Measurements from ENCODE around the gene ANTKMT.

DNA sequence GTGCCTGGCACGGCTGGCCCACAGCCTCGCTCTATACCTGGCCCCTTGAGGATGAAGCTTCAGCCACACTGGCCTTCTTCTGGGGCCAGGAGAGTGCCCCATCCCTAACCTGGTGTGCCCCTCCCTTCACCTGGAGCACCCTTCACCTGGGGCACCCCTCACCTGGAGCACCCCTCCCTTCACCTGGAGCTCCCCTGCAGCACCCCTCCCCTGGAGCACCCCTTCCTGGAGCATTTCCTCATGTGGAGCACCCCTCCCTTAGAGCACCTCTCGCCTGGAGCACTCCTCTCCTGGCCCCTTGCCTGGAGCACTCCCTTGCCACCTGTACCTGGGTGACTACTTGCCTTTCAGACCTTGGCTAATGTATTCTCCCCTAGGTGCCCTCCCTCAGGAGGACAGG, 12.9 kb upstream of the ANTKMT start:
- TF ChIP-seq CTCF (IDR thresholded peaks at IDR 0.05) (no peak), POLR2A (IDR thresholded peaks at IDR 0.05) (no peak), POLR2AphosphoS5 (IDR thresholded peaks at IDR 0.05) (no peak), EP300 (IDR thresholded peaks at IDR 0.05) (no peak)

Measured in gastroesophageal sphincter (tissue), 3 donors.